Measurements from ENCODE around the gene QRICH2.

DNA sequence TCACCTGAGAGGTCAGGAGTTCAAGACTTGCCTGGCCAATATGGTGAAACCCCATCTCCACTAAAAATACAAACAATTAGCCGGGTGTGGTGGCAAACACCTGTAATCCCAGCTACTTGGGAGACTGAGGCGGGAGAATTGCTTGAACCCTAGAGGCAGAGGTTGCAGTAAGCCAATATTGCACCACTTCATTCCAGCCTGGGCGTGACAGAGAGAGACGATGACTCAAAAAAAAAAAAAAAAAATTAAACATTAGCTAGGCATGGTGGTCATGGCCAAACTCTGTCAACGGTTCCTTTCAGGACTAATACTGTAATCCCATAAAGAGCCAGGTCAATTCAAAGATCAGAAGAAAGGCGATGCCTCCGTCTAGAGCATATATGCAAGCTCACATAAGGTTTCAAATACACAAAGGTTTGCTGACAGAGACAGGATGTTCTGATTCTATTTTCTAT is 70.2 kb downstream of the QRICH2 start:
- TF ChIP-seq, protein P1, sequence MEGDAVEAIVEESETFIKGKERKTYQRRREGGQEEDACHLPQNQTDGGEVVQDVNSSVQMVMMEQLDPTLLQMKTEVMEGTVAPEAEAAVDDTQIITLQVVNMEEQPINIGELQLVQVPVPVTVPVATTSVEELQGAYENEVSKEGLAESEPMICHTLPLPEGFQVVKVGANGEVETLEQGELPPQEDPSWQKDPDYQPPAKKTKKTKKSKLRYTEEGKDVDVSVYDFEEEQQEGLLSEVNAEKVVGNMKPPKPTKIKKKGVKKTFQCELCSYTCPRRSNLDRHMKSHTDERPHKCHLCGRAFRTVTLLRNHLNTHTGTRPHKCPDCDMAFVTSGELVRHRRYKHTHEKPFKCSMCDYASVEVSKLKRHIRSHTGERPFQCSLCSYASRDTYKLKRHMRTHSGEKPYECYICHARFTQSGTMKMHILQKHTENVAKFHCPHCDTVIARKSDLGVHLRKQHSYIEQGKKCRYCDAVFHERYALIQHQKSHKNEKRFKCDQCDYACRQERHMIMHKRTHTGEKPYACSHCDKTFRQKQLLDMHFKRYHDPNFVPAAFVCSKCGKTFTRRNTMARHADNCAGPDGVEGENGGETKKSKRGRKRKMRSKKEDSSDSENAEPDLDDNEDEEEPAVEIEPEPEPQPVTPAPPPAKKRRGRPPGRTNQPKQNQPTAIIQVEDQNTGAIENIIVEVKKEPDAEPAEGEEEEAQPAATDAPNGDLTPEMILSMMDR (IDR thresholded peaks at IDR 0.05), result no peak
- no peak for TF ChIP-seq POLR2A (IDR thresholded peaks at IDR 0.05)
